Activated CD4-positive, alpha-beta T cell treated with anti-CD3 and anti-CD28 coated beads, Interleukin-2, amount 10 ng/mL, durations not matched to agents 7 days and 5 days (primary cell): ENCODE results near the gene ZNF71. TPM values are rescaled to one million over a fixed set of nuclear protein-coding genes. Genes with fewer than 3 reads are reported as not detected.

Source experiments
- CTCF ChIA-PET: fragments of 350-600 bp; sonication (Branson Sonifier 250); formaldehyde crosslinking; loops from one replicate; lab custom pipeline; 2021; ENCODE audit warnings: antibody characterized with exemption; lab: Charles Lee
- POLR2A ChIA-PET: fragments of 350-600 bp; sonication (Branson Sonifier 250); formaldehyde crosslinking; loops from one replicate; lab custom pipeline; 2021; ENCODE audit warnings: antibody characterized with exemption; lab: Charles Lee
- DNase-seq: peaks from one replicate; pipeline ENCODE4 v3.0.0-alpha.2; 2020
- H3K27ac Mint-ChIP-seq: one replicate; pipeline ENCODE4 v1.8.0; 2021; ENCODE audit warnings: mild to moderate bottlenecking, moderate library complexity, mixed read lengths
- H3K27me3 Mint-ChIP-seq: one replicate; pipeline ENCODE4 v1.8.0; 2021; ENCODE audit warnings: mixed read lengths
- H3K36me3 Mint-ChIP-seq: one replicate; pipeline ENCODE4 v1.8.0; 2021; ENCODE audit warnings: low read depth, mixed read lengths
- H3K4me1 Mint-ChIP-seq: one replicate; pipeline ENCODE4 v1.8.0; 2021; ENCODE audit warnings: mixed read lengths
- H3K4me3 Mint-ChIP-seq: one replicate; pipeline ENCODE4 v1.8.0; 2021; ENCODE audit warnings: mild to moderate bottlenecking, moderate library complexity, mixed read lengths
- H3K9me3 Mint-ChIP-seq: one replicate; pipeline ENCODE4 v1.8.0; 2021; ENCODE audit warnings: mixed read lengths
- total RNA-seq, 2 experiments: library from RNA; stranded (reverse); gene quantifications; one replicate each; pipeline ENCODE4 v1.2.3, GENCODE V29; 2021

Gene ZNF71
- total RNA-seq, result 1 to 10 TPM; 6.4 TPM

DNA sequence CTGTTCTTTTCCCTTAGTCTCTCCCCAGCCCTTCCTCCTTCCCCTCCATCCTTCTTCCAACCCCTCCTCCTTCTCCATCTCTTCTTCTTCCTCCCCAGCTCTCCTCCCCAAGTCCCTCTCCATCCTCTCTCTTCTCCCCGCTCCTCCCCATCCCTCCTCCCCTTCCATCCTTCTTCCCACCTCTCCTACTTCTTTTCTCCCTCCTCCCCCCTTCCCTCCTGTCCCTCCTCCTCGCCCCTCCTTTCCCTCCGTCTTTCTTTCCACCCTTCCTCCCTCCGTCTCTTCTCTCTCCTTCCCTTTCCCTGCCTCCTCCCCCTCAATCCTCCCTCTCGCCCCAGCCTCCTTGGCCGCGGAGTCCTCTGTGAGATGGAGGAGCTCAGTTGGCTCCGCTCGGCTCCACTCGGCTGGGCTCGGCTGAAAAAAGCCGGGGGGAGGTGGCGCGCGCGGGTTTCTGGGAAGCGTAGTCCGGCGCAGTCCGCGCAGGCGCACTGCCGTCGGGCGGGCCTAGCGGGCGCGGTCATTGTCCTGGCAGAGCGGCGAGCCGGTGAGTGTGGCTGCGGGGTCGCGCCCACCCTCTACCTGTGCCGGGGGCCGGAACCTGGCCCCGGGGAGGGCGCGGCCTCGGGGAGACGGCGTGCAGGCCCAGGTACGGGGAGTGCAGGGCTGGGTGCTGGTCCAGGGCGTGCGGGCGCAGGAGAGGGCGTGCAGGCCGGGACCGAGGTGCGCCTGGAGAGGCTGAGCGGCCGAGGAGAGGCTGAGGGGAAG, at the start of gene ZNF71:
Gene ZNF71 (plus strand): TSS at position 520 of the 765 bp plus-strand sequence. CDS start 6,257 bp downstream, outside the sequence.
- H3K27me3 Mint-ChIP-seq, result no peaks in the 10 kb centered on the region
- peaks cover 32% of the 10 kb centered on the region for H3K36me3 Mint-ChIP-seq
- peaks cover 18% of the 10 kb centered on the region for H3K4me1 Mint-ChIP-seq
- DNase-seq, result peak; percentile 90
- peak within 1 kb of the TSS; percentile 89 for H3K27ac Mint-ChIP-seq
- CTCF ChIA-PET, result interaction anchor here (0.7 kb wide), 1 partner anchor 248 kb away, joined by 3 read pairs; no protein-coding TSS in a partner anchor
- peaks cover 43% of the 10 kb centered on the region for H3K9me3 Mint-ChIP-seq
- H3K4me3 Mint-ChIP-seq, result peak within 1 kb of the TSS; percentile 96
- POLR2A ChIA-PET, result no interaction called here

- no peak overlapping the region for H3K27ac Mint-ChIP-seq
- no peaks in the 10 kb centered on the region for H3K4me1 Mint-ChIP-seq
- DNase-seq, result no peak
- peaks cover 59% of the 10 kb centered on the region for H3K9me3 Mint-ChIP-seq
- H3K4me3 Mint-ChIP-seq, result no peak overlapping the region
- no peaks in the 10 kb centered on the region for H3K27me3 Mint-ChIP-seq
- H3K36me3 Mint-ChIP-seq, result peaks cover 57% of the 10 kb centered on the region
- ChIA-PET POLR2A (no interaction called here), CTCF (no interaction called here)
These were observed 47.6 kb upstream of the ZNF71 start for GRCh38 chr19:56547535-56547934.

GRCh38 chr19:56554272-56554869, 40.7 kb upstream of the ZNF71 start:
- Mint-ChIP-seq H3K27ac (no peak overlapping the region), H3K4me1 (no peaks in the 10 kb centered on the region), H3K36me3 (peaks cover 51% of the 10 kb centered on the region), H3K9me3 (peaks cover 64% of the 10 kb centered on the region), H3K4me3 (no peak overlapping the region), H3K27me3 (no peaks in the 10 kb centered on the region)
- ChIA-PET POLR2A (no interaction called here), CTCF (no interaction called here)
- no peak for DNase-seq

DNA sequence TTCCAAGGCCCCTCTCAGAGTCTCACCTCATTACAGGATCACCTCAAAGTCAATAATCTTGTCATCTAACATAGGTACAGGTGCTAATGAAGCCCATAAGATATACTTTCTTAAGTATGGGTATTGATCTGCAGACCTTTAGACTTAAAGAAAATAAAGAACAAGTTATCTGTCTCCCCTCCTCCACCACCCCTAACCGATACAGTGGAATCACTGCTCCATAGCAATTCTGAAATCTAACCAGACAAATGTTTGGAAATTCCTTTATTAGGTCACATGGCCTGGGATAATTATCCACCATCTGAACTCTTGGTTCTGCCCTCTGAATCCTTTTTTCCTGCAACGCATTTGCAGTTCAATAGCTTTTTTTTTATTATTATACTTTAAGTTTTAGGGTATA, 32.3 kb upstream of the ZNF71 start:
- peaks cover 76% of the 10 kb centered on the region for H3K9me3 Mint-ChIP-seq
- ChIA-PET POLR2A (no interaction called here), CTCF (no interaction called here)
- no peak for DNase-seq
- peaks cover 33% of the 10 kb centered on the region for H3K36me3 Mint-ChIP-seq
- no peaks in the 10 kb centered on the region for H3K27me3 Mint-ChIP-seq
- H3K4me1 Mint-ChIP-seq, result peaks cover 12% of the 10 kb centered on the region
- H3K27ac Mint-ChIP-seq, result no peak overlapping the region
- H3K4me3 Mint-ChIP-seq, result no peak overlapping the region

GRCh38 chr19:56566904-56567273, 28.2 kb upstream of the ZNF71 start:
- ChIA-PET POLR2A (no interaction called here), CTCF (no interaction called here)
- H3K9me3 Mint-ChIP-seq, result peaks cover 69% of the 10 kb centered on the region
- peak; percentile 53 for DNase-seq
- H3K36me3 Mint-ChIP-seq, result peaks cover 65% of the 10 kb centered on the region
- H3K27ac Mint-ChIP-seq, result peak overlapping the region; percentile 95
- peak overlapping the region; percentile 95 for H3K4me3 Mint-ChIP-seq
- no peaks in the 10 kb centered on the region for H3K27me3 Mint-ChIP-seq
- peaks cover 17% of the 10 kb centered on the region for H3K4me1 Mint-ChIP-seq

DNA sequence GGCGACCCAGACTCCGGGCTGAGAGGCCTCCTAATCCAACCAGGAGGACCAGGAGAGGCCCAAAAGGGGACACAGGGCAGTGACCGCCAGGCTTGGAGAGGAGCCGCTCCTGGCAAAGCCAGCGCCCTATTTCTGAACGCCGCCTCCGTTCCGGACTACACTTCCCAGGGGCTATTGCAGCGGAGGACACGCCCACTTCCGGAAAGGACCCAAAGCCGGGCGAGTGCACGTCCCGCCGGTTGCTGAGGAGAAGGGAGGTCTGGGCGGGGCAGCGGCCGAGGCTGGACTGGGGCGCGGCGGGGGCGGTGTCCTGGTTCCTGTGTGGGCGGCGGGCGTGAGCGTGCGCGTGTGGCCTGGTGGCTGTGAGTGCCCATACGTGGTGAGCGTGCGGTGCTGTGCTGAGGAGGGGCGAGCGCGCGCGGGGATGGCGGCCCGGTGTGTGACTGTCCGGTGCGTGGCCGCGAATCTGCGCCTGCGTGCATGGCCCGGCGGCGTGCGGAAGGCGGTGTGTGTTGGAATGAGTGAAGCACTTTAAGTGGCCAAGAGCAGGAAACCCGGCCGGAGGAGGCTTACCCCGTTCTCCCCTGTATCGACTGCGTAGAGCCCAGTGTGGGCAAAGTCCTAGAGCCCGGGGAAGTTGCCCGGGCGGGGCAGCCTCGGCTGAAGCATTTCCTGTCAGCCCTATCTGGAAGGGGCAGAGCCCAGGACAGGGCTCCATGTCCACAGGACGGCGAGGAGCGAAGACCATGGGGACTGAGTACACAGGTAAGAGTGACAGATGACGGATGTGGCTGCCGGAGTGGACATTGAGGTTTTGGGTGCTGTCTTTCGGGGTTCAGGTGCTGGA, 27.6 kb upstream of the ZNF71 start, which contains the start of gene ZNF470:
Gene ZNF470 (plus strand): TSS at position 195 of the 847 bp plus-strand sequence. CDS start 2,844 bp downstream, outside the sequence.
- Mint-ChIP-seq H3K27ac (peak within 1 kb of the TSS; percentile 95), H3K9me3 (peaks cover 67% of the 10 kb centered on the region), H3K27me3 (no peaks in the 10 kb centered on the region), H3K4me1 (peaks cover 17% of the 10 kb centered on the region), H3K4me3 (peak within 1 kb of the TSS; percentile 95), H3K36me3 (peaks cover 69% of the 10 kb centered on the region)
- ChIA-PET CTCF (no interaction called here), POLR2A (no interaction called here)
- DNase-seq, result peak; percentile 93

DNA sequence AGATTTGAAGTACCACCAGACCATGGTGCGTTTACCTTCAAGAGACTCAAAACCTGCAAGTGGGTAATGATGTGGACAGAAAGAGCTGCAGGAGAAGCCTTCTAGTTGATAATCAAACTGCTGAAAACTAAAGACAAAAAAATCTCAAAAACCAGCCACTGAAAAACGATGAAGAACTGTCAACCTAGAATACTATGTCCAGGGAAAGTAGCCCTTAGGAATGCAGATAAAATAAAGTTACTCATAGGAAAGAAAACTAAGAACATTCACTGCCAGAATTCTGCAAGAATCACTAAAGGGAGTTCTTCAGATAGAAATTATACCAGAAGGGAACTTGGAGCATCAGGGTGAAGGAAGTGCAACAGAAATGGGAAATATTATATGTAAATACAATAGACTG, 22.5 kb upstream of the ZNF71 start:
- H3K36me3 Mint-ChIP-seq, result peaks cover 79% of the 10 kb centered on the region
- H3K9me3 Mint-ChIP-seq, result peaks cover 71% of the 10 kb centered on the region

DNA sequence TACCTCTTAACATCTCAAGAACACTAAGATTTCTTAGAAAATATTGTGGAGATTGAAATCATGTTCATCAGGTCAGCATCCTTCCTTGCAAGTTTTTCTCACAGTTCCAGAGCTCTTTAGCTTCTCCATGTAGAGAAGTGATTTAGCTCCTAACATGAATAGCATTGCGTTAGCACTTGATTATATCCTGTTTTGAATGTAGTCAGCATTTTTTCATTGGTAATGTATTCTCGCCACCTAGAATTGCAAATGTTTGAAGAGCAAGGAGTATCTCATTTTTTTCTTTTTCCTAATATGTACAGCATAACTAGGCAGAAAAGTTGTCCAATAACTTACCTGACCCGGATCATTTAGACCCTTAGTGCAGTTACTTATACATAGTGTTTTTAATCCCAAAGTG, 21.2 kb upstream of the ZNF71 start:
- CTCF ChIA-PET, result no interaction called here
- H3K27ac Mint-ChIP-seq, result no peak overlapping the region

More for the DNA sequence above, 22.5 kb upstream of the ZNF71 start:
- ChIA-PET CTCF (no interaction called here), POLR2A (no interaction called here)
- Mint-ChIP-seq H3K4me1 (peaks cover 7% of the 10 kb centered on the region), H3K27me3 (no peaks in the 10 kb centered on the region), H3K27ac (no peak overlapping the region), H3K4me3 (no peak overlapping the region)
- DNase-seq, result no peak

DNA sequence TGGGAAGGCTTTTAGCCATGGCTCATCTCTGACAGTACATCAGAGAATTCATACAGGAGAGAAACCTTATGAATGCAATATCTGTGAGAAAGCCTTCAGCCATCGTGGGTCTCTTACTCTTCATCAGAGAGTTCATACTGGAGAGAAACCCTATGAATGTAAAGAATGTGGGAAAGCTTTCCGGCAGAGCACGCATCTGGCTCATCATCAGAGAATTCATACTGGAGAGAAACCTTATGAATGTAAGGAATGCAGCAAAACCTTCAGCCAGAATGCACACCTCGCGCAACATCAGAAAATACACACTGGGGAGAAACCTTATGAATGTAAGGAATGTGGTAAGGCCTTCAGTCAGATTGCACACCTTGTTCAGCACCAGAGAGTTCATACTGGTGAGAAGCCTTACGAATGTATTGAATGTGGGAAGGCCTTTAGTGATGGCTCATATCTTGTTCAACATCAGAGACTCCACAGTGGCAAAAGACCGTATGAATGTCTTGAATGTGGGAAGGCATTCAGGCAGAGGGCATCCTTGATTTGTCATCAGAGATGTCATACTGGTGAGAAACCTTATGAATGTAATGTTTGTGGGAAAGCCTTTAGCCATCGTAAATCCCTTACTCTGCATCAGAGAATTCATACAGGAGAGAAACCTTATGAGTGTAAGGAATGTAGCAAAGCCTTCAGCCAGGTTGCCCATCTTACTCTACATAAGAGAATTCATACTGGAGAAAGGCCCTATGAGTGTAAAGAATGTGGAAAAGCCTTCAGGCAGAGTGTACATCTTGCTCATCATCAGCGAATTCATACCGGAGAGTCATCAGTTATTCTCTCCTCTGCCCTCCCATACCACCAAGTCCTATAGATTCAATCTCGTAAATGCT, 17.1 kb upstream of the ZNF71 start:
- POLR2A ChIA-PET, result no interaction called here
- CTCF ChIA-PET, result no interaction called here
- no peak for DNase-seq
- Mint-ChIP-seq H3K4me1 (no peaks in the 10 kb centered on the region), H3K9me3 (peaks cover 76% of the 10 kb centered on the region), H3K36me3 (peaks cover 44% of the 10 kb centered on the region), H3K4me3 (no peak overlapping the region), H3K27me3 (no peaks in the 10 kb centered on the region), H3K27ac (no peak overlapping the region)

More for the DNA sequence above, 21.2 kb upstream of the ZNF71 start:
- Mint-ChIP-seq H3K27me3 (no peaks in the 10 kb centered on the region), H3K4me3 (no peak overlapping the region), H3K4me1 (no peaks in the 10 kb centered on the region), H3K9me3 (peaks cover 69% of the 10 kb centered on the region), H3K36me3 (peaks cover 66% of the 10 kb centered on the region)
- POLR2A ChIA-PET, result no interaction called here
- DNase-seq, result no peak

GRCh38 chr19:56594446-56594782, 688 bp upstream of the ZNF71 start:
- peak overlapping the region; percentile 67 for H3K27ac Mint-ChIP-seq

GRCh38 chr19:56595548-56595899, 422 bp downstream of the ZNF71 start:
- Mint-ChIP-seq H3K9me3 (peaks cover 43% of the 10 kb centered on the region), H3K27ac (peak overlapping the region; percentile 89), H3K27me3 (no peaks in the 10 kb centered on the region), H3K4me3 (peak overlapping the region; percentile 96), H3K4me1 (peaks cover 19% of the 10 kb centered on the region), H3K36me3 (peaks cover 34% of the 10 kb centered on the region)
- no peak for DNase-seq
- ChIA-PET POLR2A (no interaction called here), CTCF (interaction anchor here (0.7 kb wide), 1 partner anchor 248 kb away, joined by 3 read pairs; no protein-coding TSS in a partner anchor)

More at GRCh38 chr19:56594446-56594782, 688 bp upstream of the ZNF71 start:
- peak overlapping the region; percentile 96 for H3K4me3 Mint-ChIP-seq
- H3K27me3 Mint-ChIP-seq, result no peaks in the 10 kb centered on the region
- DNase-seq, result no peak
- POLR2A ChIA-PET, result no interaction called here
- CTCF ChIA-PET, result no interaction called here
- H3K9me3 Mint-ChIP-seq, result peaks cover 43% of the 10 kb centered on the region
- H3K4me1 Mint-ChIP-seq, result peaks cover 18% of the 10 kb centered on the region
- H3K36me3 Mint-ChIP-seq, result peaks cover 32% of the 10 kb centered on the region

DNA sequence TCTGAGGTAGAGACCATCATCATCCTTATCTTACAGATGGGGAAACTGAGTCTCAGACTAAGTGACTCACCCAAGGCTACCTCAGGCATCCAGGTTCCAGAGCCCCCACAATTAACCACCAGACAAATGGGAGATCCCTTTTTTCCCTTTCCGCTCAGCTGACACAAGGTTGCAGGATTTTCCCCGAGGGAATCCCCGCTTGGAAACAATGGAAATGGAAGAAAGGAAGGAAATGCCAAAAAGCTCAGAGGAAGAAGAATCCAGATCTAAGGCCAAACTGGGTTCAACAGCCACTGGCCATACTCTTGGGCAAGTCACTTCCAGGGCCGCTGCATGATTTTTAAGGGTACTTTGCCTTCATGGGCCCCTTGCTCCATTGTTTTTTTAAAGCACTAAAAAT, 1.6 kb downstream of the ZNF71 start:
- Mint-ChIP-seq H3K36me3 (peaks cover 46% of the 10 kb centered on the region), H3K9me3 (peaks cover 46% of the 10 kb centered on the region)

More for the DNA sequence above, 1.6 kb downstream of the ZNF71 start:
- ChIA-PET CTCF (no interaction called here), POLR2A (no interaction called here)
- DNase-seq, result no peak
- H3K27me3 Mint-ChIP-seq, result no peaks in the 10 kb centered on the region
- H3K4me3 Mint-ChIP-seq, result no peak overlapping the region
- no peak overlapping the region for H3K27ac Mint-ChIP-seq
- peaks cover 19% of the 10 kb centered on the region for H3K4me1 Mint-ChIP-seq
